OCI-LY7 (cell line): Measurements from ENCODE around the gene RSPH6A. TPM values are rescaled to one million over a fixed set of nuclear protein-coding genes. Genes with fewer than 3 reads are reported as not detected.
A peak's percentile ranks its signal among the peaks of the same experiment; 100 is the strongest.
"Not testable (repeated sequence)": the region's sequence is repeated elsewhere in the genome, so short reads cannot be mapped to it uniquely, and the experiment has no call there.

Source experiments
- BruUV-seq: library from RNA; stranded (reverse); fragments of 400-500 nt; replicated peaks from 2 replicates; lab custom pipeline; 2021; lab: Mats Ljungman, UMichigan
- CTCF ChIA-PET: fragments of 300-600 bp; sonication (Branson Sonifier 250); formaldehyde crosslinking; loops from one replicate; lab custom pipeline; 2022; ENCODE audit warnings: antibody characterized with exemption; ENCODE audit not compliant: unreplicated experiment; lab: Charles Lee
- POLR2A ChIA-PET: fragments of 300-600 bp; sonication (Branson Sonifier 250); formaldehyde crosslinking; loops from one replicate; lab custom pipeline; 2022; ENCODE audit warnings: antibody characterized with exemption; lab: Charles Lee
- DNase-seq: peaks from one replicate; pipeline ENCODE4 v3.0.0-alpha.2; 2015; ENCODE audit warnings: low spot score
- H2AFZ ChIP-seq: fragments of 200-600 bp; sonication (generic), shearing (Covaris generic); 2 replicates; pipeline ENCODE4 v1.6.1; 2014; ENCODE audit warnings: mild to moderate bottlenecking, antibody characterized with exemption, low read length, moderate library complexity
- H3K27ac ChIP-seq: fragments of 200-600 bp; sonication (generic); 2 replicates; pipeline ENCODE4 v1.5.1; 2014; ENCODE audit warnings: mixed run types, low read depth, mild to moderate bottlenecking, moderate library complexity, low read length, inconsistent platforms; ENCODE audit not compliant: poor library complexity, severe bottlenecking
- H3K36me3 ChIP-seq: fragments of 200-600 bp; sonication (generic); 2 replicates; pipeline ENCODE4 v1.6.1; 2014; ENCODE audit warnings: mild to moderate bottlenecking, antibody characterized with exemption, low read length, moderate library complexity, mixed read lengths; ENCODE audit not compliant: insufficient read depth
- H3K4me1 ChIP-seq: fragments of 200-600 bp; sonication (generic); 2 replicates; pipeline ENCODE4 v1.5.1; 2014; ENCODE audit warnings: mild to moderate bottlenecking, low read length; ENCODE audit not compliant: insufficient read depth, poor library complexity, severe bottlenecking
- H3K4me2 ChIP-seq: fragments of 200-600 bp; sonication (generic); 2 replicates; pipeline ENCODE4 v1.6.1; 2014; ENCODE audit warnings: mild to moderate bottlenecking, low read length
- H3K4me3 ChIP-seq: fragments of 200-600 bp; sonication (generic); 2 replicates; pipeline ENCODE4 v1.5.1; 2014; ENCODE audit warnings: mild to moderate bottlenecking, low read depth, low read length; ENCODE audit not compliant: poor library complexity, severe bottlenecking
- H3K79me2 ChIP-seq: fragments of 200-600 bp; sonication (generic); 2 replicates; pipeline ENCODE4 v1.6.1; 2016; ENCODE audit warnings: low read depth, mild to moderate bottlenecking, low read length, moderate library complexity, mixed read lengths; ENCODE audit not compliant: insufficient read depth
- H3K9me2 ChIP-seq: fragments of 200-600 bp; sonication (generic); 2 replicates; pipeline ENCODE4 v1.6.1; 2016; ENCODE audit warnings: mild to moderate bottlenecking, low read length, mixed read lengths; ENCODE audit not compliant: insufficient read depth
- H3K9me3 ChIP-seq: fragments of 200-600 bp; sonication (generic); 2 replicates; pipeline ENCODE4 v1.6.1; 2014; ENCODE audit warnings: mild to moderate bottlenecking, mixed run types, low read length, mixed read lengths
- H4K20me1 ChIP-seq: fragments of 200-600 bp; sonication (generic); 2 replicates; pipeline ENCODE4 v1.6.1; 2014; ENCODE audit warnings: mild to moderate bottlenecking, antibody characterized with exemption, low read length, moderate library complexity, mixed read lengths; ENCODE audit not compliant: insufficient read depth
- CTCF ChIP-seq: fragments of 200-600 bp; sonication (generic); conservative IDR thresholded peaks from 2 replicates; pipeline ENCODE4 v1.5.1; 2014; ENCODE audit warnings: mild to moderate bottlenecking, antibody characterized with exemption, low read length, moderate library complexity, mixed read lengths
- EZH2phosphoT487 ChIP-seq: fragments of 200-600 bp; sonication (generic); IDR thresholded peaks from 2 replicates; pipeline ENCODE4 v1.6.1; 2018; ENCODE audit warnings: low read depth, borderline replicate concordance, mild to moderate bottlenecking, mixed run types, antibody characterized with exemption, low read length, moderate library complexity, mixed read lengths
- intact Hi-C: fragments of 100-400 bp; cut with micrococcal nuclease; formaldehyde crosslinking; loops from one replicate; pipeline ENCODE4 v1.10.0; 2022; ENCODE audit not compliant: unreplicated experiment
- total RNA-seq, 2 experiments: library from RNA; depleted of rRNA in 1 of 2; stranded (reverse); fragments of >200 nt in 1 of 2; shearing (Covaris generic) in 1 of 2; gene quantifications; 2 replicates each; pipeline ENCODE4 v1.2.3, GENCODE V29; 2014 to 2022

The RSPH6A gene
- total RNA-seq, 2 experiments from 2014 or later = 0.16 to 0.72 TPM

- no peaks in the 10 kb centered on the region for H3K9me3 ChIP-seq
- no peaks in the 10 kb centered on the region for H3K36me3 ChIP-seq
- H2AFZ ChIP-seq = no peak overlapping the region
- DNase-seq = no peak
- no TSS peak for BruUV-seq
- no peak overlapping the region for H3K4me2 ChIP-seq
- ChIA-PET CTCF (interaction anchor here (0.6 kb wide), 1 partner anchor 1012 kb away, joined by 4 read pairs; no protein-coding TSS in a partner anchor), POLR2A (no interaction called here)
- no peak overlapping the region for H3K4me3 ChIP-seq
- H4K20me1 ChIP-seq = no peaks in the 10 kb centered on the region
- no peaks in the 10 kb centered on the region for H3K79me2 ChIP-seq
- H3K27ac ChIP-seq = no peak overlapping the region
- TF ChIP-seq EZH2phosphoT487 (no peak), CTCF (no peak)
- H3K4me1 ChIP-seq = peaks cover 3% of the 10 kb centered on the region
- intact Hi-C loops = no loop called here
- H3K9me2 ChIP-seq = no peaks in the 10 kb centered on the region
These were observed 60.8 kb downstream of the RSPH6A start for GRCh38 chr19:45754323-45754722.

GRCh38 chr19:45753548-45753947, 61.6 kb downstream of the RSPH6A start:
- Histone ChIP-seq H3K9me2 (no peaks in the 10 kb centered on the region), H3K9me3 (no peaks in the 10 kb centered on the region), H2AFZ (peak overlapping the region; percentile 36; the same call in 1 of the 2 replicates), H3K79me2 (no peaks in the 10 kb centered on the region), H3K27ac (no peak overlapping the region), H3K36me3 (no peaks in the 10 kb centered on the region), H3K4me3 (no peak overlapping the region), H3K4me2 (no peak overlapping the region), H3K4me1 (peaks cover 3% of the 10 kb centered on the region), H4K20me1 (no peaks in the 10 kb centered on the region)
- intact Hi-C loops = no loop called here
- DNase-seq = peak; percentile 47
- ChIA-PET CTCF (interaction anchor here (0.6 kb wide), 1 partner anchor 86 kb away, joined by 4 read pairs; no protein-coding TSS in a partner anchor), POLR2A (no interaction called here)
- BruUV-seq = no TSS peak
- TF ChIP-seq CTCF (peak; percentile 73), EZH2phosphoT487 (no peak)

- CTCF ChIA-PET = no interaction called here
- Histone ChIP-seq H3K4me2 (no peak overlapping the region), H3K9me3 (no peaks in the 10 kb centered on the region), H2AFZ (no peak overlapping the region), H3K4me1 (peaks cover 3% of the 10 kb centered on the region), H3K4me3 (no peak overlapping the region), H3K27ac (no peak overlapping the region), H3K36me3 (no peaks in the 10 kb centered on the region), H3K79me2 (no peaks in the 10 kb centered on the region), H3K9me2 (no peaks in the 10 kb centered on the region), H4K20me1 (no peaks in the 10 kb centered on the region)
- BruUV-seq = no TSS peak
- POLR2A ChIA-PET = interaction anchor here (1.0 kb wide), 1 partner anchor 9 kb away, joined by 5 read pairs; no protein-coding TSS in a partner anchor
- no peak for DNase-seq
- TF ChIP-seq CTCF (no peak), EZH2phosphoT487 (no peak)
- intact Hi-C loops = no loop called here
These were observed 62.5 kb downstream of the RSPH6A start for GRCh38 chr19:45752639-45753038.

- CTCF ChIA-PET, intact Hi-C loops, H3K4me2 ChIP-seq, BruUV-seq, H3K4me3 ChIP-seq, H3K36me3 ChIP-seq, H2AFZ ChIP-seq, DNase-seq, H3K79me2 ChIP-seq, H3K9me3 ChIP-seq, H3K9me2 ChIP-seq, H3K4me1 ChIP-seq, H4K20me1 ChIP-seq, H3K27ac ChIP-seq: not testable (repeated sequence)
- POLR2A ChIA-PET = interaction anchor here (0.6 kb wide), 1 partner anchor 34 kb away, joined by 4 read pairs; no protein-coding TSS in a partner anchor
These were observed 63.6 kb downstream of the RSPH6A start for GRCh38 chr19:45751483-45751882.
